ENCODE measurements around the gene SDHAF2.
"Not testable (repeated sequence)": the region's sequence is repeated elsewhere in the genome, so short reads cannot be mapped to it uniquely, and the experiment has no call there.

SDHAF2 gene

GRCh38 chr11:61425367-61426131 is 4.4 kb upstream of the SDHAF2 start:
- no peak for DNase-seq (ENCODE audit: low spot score)

GRCh38 chr11:61429346-61429690 is 606 bp upstream of the SDHAF2 start:
- peak; percentile 44 for DNase-seq (ENCODE audit: low spot score)

- not testable (repeated sequence) for DNase-seq (ENCODE audit: low spot score)
Measured at GRCh38 chr11:61430839-61431238, 915 bp downstream of the SDHAF2 start.

GRCh38 chr11:61437496-61437895 is 7.6 kb downstream of the SDHAF2 start:
- no peak for DNase-seq (ENCODE audit: low spot score)

GRCh38 chr11:61439615-61440014 is 9.7 kb downstream of the SDHAF2 start:
- no peak for DNase-seq (ENCODE audit: low spot score)

- no peak for DNase-seq (ENCODE audit: low spot score)
Measured at GRCh38 chr11:61442616-61443015, 12.7 kb downstream of the SDHAF2 start.

GRCh38 chr11:61445516-61445915 is 15.6 kb downstream of the SDHAF2 start:
- DNase-seq (ENCODE audit: low spot score): no peak

GRCh38 chr11:61446211-61446651 is 16.3 kb downstream of the SDHAF2 start:
- peak; percentile 90 for DNase-seq (ENCODE audit: low spot score)

GRCh38 chr11:61447601-61448551 is 18.0 kb downstream of the SDHAF2 start:
- DNase-seq (ENCODE audit: low spot score): no peak

- DNase-seq (ENCODE audit: low spot score): no peak
Measured at GRCh38 chr11:61448552-61448927, 18.6 kb downstream of the SDHAF2 start.

GRCh38 chr11:61452825-61453224 is 22.9 kb downstream of the SDHAF2 start:
- DNase-seq (ENCODE audit: low spot score): no peak

GRCh38 chr11:61453695-61454094 is 23.8 kb downstream of the SDHAF2 start:
- DNase-seq (ENCODE audit: low spot score): no peak

GRCh38 chr11:61454520-61454919 is 24.6 kb downstream of the SDHAF2 start:
- DNase-seq (ENCODE audit: low spot score): no peak

- no peak for DNase-seq (ENCODE audit: low spot score)
Measured at GRCh38 chr11:61460474-61460881, 30.6 kb downstream of the SDHAF2 start.

GRCh38 chr11:61460986-61461385 is 31.1 kb downstream of the SDHAF2 start:
- no peak for DNase-seq (ENCODE audit: low spot score)

- DNase-seq (ENCODE audit: low spot score): not testable (repeated sequence)
Measured at GRCh38 chr11:61467602-61468001, 37.7 kb downstream of the SDHAF2 start.

GRCh38 chr11:61468002-61468401 is 38.1 kb downstream of the SDHAF2 start:
- no peak for DNase-seq (ENCODE audit: low spot score)

- DNase-seq (ENCODE audit: low spot score): no peak
Measured at GRCh38 chr11:61472282-61472681, 42.4 kb downstream of the SDHAF2 start.

- no peak for DNase-seq (ENCODE audit: low spot score)
Measured at GRCh38 chr11:61472868-61473267, 42.9 kb downstream of the SDHAF2 start.

- DNase-seq (ENCODE audit: low spot score): no peak
Measured at GRCh38 chr11:61473370-61474012, 43.6 kb downstream of the SDHAF2 start.

GRCh38 chr11:61474013-61474643 is 44.2 kb downstream of the SDHAF2 start:
- DNase-seq (ENCODE audit: low spot score): no peak

GRCh38 chr11:61475433-61475832 is 45.5 kb downstream of the SDHAF2 start:
- no peak for DNase-seq (ENCODE audit: low spot score)

Data from hematopoietic multipotent progenitor cell treated with erythropoietin and hydrocortisone succinate and interleukin-3 and kit ligand, for 15 days (in vitro differentiated cells).